Activated naive CD4-positive, alpha-beta T cell treated with anti-CD3 and anti-CD28 coated beads, Interleukin-2, amount 50 U/mL, for 72 hours (primary cell): ENCODE results near the gene PLXNA4. TPM values are rescaled to one million over a fixed set of nuclear protein-coding genes. Genes with fewer than 3 reads are reported as not detected.

Experiments used
- ATAC-seq, 2 donors: fragments of 150-1000 bp; cut with Tn5 transposase; 2 replicates each; pipeline ENCODE4 v1.10.0; 2021; ENCODE audit warnings: mild to moderate bottlenecking in 2 of 2, moderate library complexity in 2 of 2
- DNase-seq, 2 donors: peaks; one replicate each; pipeline ENCODE4 v3.0.0; 2021 to 2022; ENCODE audit warnings: low spot score in 2 of 2
- H3K27ac Mint-ChIP-seq, 2 donors: one replicate each; pipeline ENCODE4 v1.8.0; 2022; ENCODE audit warnings: mild to moderate bottlenecking in 2 of 2, mixed read lengths in 2 of 2
- H3K36me3 Mint-ChIP-seq, 2 donors: one replicate each; pipeline ENCODE4 v1.8.0; 2022; ENCODE audit warnings: mixed read lengths in 2 of 2
- H3K9me3 Mint-ChIP-seq, 2 donors: one replicate each; pipeline ENCODE4 v1.8.0; 2022; ENCODE audit warnings: mixed read lengths in 2 of 2
- total RNA-seq, 2 donors: library from RNA; stranded (reverse); gene quantifications; one replicate each; pipeline ENCODE4 v1.2.3, GENCODE V29; 2022

PLXNA4 gene
- total RNA-seq, 2 donors from 2014 or later, result 0.06 to 0.41 TPM

DNA sequence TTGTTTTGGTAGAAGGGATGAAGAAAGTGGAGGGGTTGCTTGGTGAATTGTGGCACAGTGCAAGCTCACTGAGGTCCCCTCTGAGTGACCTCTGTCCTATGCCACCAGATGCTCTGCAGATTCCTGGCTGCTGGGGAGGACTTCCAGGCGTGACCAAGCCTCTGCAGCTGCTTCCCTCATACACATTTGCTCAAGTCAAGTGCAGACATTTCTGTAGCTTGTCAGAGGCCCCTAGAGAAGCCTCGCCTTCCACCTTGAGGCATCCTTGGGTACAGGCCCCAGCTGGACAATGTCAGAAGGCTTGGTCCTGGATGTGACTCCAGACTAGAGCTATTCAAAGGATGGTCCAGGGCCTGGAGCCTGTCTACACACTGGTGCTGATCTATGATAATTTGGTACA is 464.2 kb downstream of the PLXNA4 start:
- ATAC-seq, result no peak
- DNase-seq, result no peak
- Mint-ChIP-seq H3K9me3 (no peaks in the 10 kb centered on the region), H3K27ac (no peak overlapping the region), H3K36me3 (no peaks in the 10 kb centered on the region)

DNA sequence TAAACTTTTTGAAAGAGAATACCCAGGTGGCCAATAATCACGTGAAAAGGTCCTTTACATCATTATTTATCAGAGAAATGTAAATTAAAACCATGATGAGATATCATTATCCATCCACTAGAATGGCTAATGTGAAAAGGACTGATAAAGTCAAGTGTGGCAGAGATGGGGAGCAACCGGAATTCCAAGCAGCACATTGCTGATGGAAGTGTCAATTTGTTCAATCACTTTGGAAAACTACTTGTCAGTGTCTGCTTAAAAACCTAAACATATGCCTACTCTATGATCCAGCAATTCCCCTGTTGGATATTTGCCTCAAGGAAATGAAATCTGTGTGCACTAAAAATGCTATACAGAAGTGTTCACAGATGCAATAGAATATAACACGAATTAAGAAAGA is 465.6 kb downstream of the PLXNA4 start:
- no peaks in the 10 kb centered on the region for H3K9me3 Mint-ChIP-seq

DNA sequence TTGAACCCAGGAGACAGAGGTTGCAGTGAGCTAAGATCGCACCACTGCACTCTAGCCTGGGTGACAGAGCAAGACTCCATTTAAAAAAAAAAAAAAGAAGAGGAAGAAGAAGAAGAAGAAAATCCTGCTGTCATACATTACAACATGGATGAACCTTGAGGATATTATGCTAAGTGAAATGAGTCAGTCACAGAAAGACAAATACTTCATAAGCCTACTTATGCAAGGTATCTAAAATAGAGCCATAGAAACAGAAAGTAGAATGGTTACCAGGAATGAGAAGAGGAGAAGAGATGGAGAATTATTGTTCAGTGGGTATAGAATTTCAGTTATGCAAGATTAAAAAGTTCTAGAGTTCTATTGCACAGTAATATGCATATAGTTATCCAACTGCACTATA is 466.5 kb downstream of the PLXNA4 start:
- ATAC-seq (no peak), DNase-seq (no peak)
- H3K36me3 Mint-ChIP-seq, result no peaks in the 10 kb centered on the region
- H3K27ac Mint-ChIP-seq, result no peak overlapping the region
- no peaks in the 10 kb centered on the region for H3K9me3 Mint-ChIP-seq

More for the DNA sequence above, 465.6 kb downstream of the PLXNA4 start:
- H3K27ac Mint-ChIP-seq, result no peak overlapping the region
- ATAC-seq, result no peak
- no peaks in the 10 kb centered on the region for H3K36me3 Mint-ChIP-seq
- no peak for DNase-seq

DNA sequence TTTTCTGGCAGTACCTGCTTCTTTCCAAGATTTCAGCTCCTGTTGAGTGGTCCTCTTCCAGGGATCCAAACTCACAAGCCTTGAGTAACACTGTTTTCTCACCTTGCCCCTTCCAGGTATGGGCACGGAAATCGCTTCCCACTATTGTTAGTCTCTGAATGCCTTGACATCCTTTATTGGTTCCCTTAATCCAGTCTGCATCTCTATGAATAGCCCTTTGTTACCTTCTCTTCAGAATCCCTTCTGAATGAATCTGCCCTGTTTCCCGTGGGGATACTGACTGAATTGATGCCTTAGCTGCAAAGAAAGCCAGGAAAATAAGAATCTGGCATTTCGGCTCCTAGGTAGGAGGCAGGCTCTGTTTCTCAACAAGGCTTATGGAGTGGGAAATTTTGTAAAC is 467.7 kb downstream of the PLXNA4 start:
- DNase-seq (no peak), ATAC-seq (no peak)
- Mint-ChIP-seq H3K9me3 (no peaks in the 10 kb centered on the region), H3K36me3 (no peaks in the 10 kb centered on the region), H3K27ac (no peak overlapping the region)

DNA sequence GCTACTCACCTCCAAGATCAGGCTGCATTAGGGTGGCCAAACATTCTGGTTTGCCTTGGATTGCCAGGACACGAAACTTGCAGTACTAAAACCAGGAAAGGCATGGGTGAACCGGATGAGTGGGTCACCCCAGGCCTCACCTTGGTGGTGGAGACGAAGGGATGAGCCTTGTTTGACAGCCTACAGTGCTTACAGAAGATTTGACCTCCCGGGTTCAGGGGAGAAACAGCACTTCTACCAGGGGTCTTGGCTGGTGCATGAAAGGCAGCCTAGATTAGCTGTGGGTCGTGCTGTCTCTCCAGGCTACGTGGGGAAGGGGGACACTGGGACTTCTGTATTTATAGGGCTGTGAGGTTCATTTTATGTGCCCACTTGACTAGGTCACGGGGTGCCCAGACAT is 469.8 kb downstream of the PLXNA4 start:
- Mint-ChIP-seq H3K9me3 (no peaks in the 10 kb centered on the region), H3K27ac (no peak overlapping the region), H3K36me3 (no peaks in the 10 kb centered on the region)
- ATAC-seq (no peak), DNase-seq (no peak)

DNA sequence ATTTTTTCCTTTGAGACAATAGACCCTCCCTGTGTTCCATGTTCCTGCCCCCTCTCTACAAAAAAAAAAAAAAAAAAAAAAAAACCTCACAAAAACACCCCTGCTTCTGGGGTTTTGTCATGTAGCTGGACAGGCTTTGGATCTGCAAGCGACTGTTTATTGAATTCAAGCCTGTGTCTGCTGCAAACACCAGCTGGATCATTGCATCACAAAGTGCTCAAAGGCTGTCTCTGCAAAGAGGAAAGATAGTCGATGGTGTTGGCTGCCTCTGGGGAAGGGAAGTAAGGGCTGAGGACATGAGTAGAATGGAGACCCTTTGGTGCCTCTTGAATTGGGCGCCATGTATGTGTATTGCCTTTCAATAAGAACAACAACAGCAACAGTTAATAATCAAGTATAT is 471.2 kb downstream of the PLXNA4 start:
- ATAC-seq (no peak), DNase-seq (no peak)
- Mint-ChIP-seq H3K27ac (no peak overlapping the region), H3K36me3 (no peaks in the 10 kb centered on the region), H3K9me3 (no peaks in the 10 kb centered on the region)

DNA sequence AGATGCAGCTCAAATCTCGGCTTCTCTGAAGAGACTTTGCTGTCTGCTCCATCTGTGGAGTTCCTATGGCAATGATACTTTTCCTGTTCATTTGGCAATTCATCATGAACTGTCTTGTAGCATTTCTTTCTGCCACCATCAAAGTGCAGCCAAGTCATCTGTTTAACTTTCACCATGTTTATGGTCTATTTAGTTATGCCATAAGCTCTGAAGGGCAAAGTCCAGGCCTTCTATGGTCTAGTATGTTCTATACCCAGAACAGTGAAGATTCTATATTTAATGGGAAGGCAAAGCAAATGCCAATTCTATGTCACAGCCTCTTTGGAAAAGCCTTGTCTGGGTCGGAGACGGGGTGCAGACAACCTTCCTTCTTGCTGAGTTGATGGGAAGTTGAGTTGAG is 472.6 kb downstream of the PLXNA4 start:
- no peaks in the 10 kb centered on the region for H3K36me3 Mint-ChIP-seq
- H3K27ac Mint-ChIP-seq, result no peak overlapping the region
- ATAC-seq, result no peak

DNA sequence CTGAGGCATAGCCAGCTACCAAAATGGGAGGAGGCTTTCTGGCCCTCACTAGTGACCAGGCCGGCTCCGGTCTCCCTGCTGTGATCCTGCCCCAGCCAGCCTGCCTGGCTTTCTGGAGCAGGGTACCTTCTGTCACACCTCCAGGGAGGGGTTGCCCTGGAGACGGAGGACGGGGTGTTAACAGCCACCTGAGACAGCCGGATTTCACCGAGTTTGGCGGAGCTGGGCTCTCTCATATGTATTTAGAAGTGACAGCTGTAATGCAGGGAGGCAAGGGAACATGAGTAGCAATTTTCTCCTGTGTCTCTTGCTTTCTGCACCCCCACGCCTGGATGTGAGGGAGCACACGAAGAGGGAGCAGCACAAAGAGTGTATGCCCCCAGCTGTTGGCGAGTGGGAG is 473.3 kb downstream of the PLXNA4 start:
- no peak for ATAC-seq
- no peak for DNase-seq
- Mint-ChIP-seq H3K36me3 (no peaks in the 10 kb centered on the region), H3K27ac (no peak overlapping the region), H3K9me3 (no peaks in the 10 kb centered on the region)

More for the DNA sequence above, 472.6 kb downstream of the PLXNA4 start:
- no peak for DNase-seq
- H3K9me3 Mint-ChIP-seq, result no peaks in the 10 kb centered on the region

DNA sequence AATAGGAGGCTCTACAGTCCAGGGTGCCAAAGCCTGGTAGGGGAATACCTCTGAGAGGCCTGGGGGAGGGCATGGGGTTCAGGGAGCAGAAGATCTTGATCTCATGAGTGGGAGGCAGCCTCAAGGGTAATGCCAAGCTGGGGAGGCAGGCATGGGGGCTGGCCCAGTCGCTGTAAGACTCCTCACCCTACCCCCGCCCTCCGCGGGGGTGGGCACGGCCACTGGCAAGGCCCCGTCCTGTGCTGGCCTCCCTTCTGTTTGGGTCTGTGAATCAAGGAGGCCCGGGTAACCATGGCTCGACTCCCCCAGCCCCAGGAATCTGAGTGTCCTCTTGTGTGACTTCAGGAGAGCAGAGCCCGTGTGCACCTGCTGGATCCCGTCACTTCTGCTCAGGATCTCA is 473.9 kb downstream of the PLXNA4 start:
- no peak for DNase-seq
- H3K9me3 Mint-ChIP-seq, result no peaks in the 10 kb centered on the region
- ATAC-seq, result no peak
- H3K27ac Mint-ChIP-seq, result no peak overlapping the region
- H3K36me3 Mint-ChIP-seq, result no peaks in the 10 kb centered on the region

DNA sequence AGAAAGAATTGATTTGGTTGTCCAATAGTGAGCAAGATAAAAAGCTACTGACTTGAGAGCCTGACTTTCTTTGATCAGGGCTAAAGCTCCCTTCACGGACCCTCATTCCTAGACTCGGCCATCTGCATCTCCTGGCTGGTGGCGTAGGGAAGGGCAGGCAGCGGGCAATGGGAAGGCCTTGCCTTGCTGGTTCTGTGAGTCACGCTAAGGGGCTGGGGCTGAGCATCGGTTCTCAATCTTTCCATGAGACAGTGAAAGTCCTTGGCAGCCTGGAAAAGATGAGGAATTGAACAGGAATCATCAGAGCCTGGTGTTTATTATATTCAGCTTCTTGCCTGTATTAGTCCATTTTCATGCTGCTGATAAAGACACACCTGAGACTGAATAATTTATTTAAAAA is 475.3 kb downstream of the PLXNA4 start:
- ATAC-seq (no peak), DNase-seq (no peak)
- Mint-ChIP-seq H3K27ac (no peak overlapping the region), H3K36me3 (no peaks in the 10 kb centered on the region), H3K9me3 (no peaks in the 10 kb centered on the region)

DNA sequence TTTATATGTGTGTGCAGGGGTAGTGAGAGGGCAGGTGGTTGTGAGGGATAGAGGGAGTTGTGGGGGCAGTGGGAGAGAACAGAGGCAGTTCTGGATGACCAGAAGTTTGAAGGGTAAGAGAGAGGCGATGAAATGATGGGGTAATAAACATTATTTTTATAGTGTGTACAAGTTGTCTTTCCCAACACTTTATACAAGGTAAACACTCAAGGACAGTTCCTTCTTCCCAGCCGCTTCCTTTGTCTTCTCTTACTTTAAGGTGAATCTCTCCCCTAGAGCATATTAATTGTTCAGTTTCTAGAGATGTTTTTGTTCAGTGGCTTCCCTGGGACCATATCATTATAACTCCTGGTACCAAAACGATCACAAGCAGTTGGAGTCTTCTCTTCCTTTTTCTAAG is 475.8 kb downstream of the PLXNA4 start:
- Mint-ChIP-seq H3K27ac (no peak overlapping the region), H3K36me3 (no peaks in the 10 kb centered on the region), H3K9me3 (no peaks in the 10 kb centered on the region)
- DNase-seq (no peak), ATAC-seq (no peak)

DNA sequence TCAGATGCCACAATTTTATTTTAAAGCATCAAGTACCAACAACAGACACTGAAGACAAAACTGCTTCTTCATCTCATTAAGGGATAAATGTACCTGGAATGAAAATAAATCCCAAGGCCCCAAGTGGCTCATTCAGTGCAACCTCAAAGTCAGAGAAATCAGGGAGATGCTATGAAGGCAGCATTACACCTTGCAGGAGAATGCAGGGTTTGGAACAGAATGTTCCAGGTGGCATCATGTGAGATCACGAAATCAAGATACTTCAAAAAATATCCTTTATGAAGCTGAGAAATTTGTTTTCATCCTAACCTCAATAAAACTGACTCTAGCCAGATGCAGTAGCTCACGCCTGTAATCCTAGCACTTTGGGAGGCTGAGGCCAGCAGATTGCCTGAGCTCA is 477.1 kb downstream of the PLXNA4 start:
- no peaks in the 10 kb centered on the region for H3K9me3 Mint-ChIP-seq
- no peak for DNase-seq
- H3K27ac Mint-ChIP-seq, result no peak overlapping the region
- H3K36me3 Mint-ChIP-seq, result no peaks in the 10 kb centered on the region
- ATAC-seq, result no peak

DNA sequence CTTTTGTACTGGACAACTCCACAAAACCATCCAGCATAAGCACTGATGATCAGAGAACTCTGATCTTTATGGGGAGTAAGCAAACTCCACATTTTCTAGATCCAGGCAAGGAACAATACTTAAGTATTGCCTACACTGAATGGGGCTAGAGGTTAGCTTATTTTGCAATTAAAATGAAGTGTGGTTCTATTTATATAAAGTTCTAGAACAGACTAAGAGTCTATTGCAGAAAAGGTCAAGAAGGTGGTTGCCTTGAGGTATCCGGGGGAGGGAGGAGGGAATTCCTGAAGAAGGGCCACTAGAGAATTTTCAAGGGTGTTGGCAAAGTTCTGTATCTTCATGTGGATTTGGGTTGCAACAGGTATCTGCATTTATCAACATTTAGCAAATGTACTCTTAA is 477.9 kb downstream of the PLXNA4 start:
- DNase-seq, result no peak
- no peak for ATAC-seq
- no peaks in the 10 kb centered on the region for H3K9me3 Mint-ChIP-seq
- no peak overlapping the region for H3K27ac Mint-ChIP-seq
- no peaks in the 10 kb centered on the region for H3K36me3 Mint-ChIP-seq

DNA sequence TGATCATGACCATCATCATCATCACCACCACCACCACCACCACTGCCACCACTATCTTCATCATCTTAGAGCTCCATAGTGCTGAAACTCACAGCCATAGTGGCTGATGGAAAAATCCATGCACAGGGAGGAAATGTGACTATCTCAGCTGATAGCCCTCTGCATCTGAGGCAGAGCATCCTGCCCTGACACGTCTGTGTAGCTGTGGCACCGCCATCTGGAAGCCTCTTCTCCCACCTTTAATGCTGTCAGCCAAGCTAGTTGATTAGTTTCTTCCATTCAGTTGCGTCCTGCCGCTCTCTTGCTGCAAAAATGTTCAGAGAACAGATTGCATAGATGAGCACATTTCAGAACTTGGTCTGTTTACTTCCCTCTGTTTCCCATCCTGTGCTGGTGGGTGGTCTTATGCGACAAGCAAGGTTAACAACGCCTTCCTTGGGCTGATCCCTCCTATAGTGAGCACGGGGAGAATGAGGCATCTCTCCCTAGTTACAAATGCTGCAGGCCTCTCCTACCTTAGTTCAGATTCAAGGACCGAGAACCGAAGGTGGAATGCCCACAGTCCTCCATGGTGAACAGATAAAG is 478.6 kb downstream of the PLXNA4 start:
- ATAC-seq, result no peak
- H3K9me3 Mint-ChIP-seq, result no peaks in the 10 kb centered on the region
- no peaks in the 10 kb centered on the region for H3K36me3 Mint-ChIP-seq

DNA sequence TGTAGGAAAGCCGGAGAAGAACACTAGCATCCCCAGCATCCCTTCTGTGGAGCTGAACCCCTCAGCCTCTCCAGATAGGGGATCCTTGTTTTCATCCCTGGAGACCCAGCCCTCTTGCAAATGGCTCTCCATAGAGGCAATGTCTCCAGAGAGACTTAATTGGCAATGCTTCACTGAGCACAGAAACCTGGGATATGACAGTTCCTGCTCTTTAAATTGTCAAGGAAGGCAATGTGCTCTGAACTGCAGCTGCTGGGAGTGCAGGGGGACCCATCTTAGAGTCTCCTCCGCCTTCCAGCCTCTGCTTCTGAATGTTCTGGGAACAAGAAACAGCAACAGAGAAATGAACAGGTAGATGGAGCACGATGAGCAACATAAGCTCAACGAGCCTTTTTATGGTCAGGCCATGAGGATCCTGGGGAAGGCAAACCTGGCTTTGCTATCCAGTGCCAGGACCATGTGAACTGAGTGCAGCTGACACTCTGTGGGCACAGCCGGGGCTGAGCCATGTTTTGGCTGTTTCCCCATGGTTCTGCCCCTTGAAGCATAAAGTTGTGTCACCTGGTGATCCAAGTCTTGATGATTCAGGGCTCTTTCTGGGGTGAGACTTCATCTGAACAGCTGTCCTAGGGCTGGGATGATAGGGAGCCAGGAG is 481.0 kb downstream of the PLXNA4 start:
- H3K9me3 Mint-ChIP-seq, result no peaks in the 10 kb centered on the region
- no peaks in the 10 kb centered on the region for H3K36me3 Mint-ChIP-seq
- no peak overlapping the region for H3K27ac Mint-ChIP-seq
- ATAC-seq (no peak), DNase-seq (no peak)

More for the DNA sequence above, 478.6 kb downstream of the PLXNA4 start:
- no peak for DNase-seq
- no peak overlapping the region for H3K27ac Mint-ChIP-seq

DNA sequence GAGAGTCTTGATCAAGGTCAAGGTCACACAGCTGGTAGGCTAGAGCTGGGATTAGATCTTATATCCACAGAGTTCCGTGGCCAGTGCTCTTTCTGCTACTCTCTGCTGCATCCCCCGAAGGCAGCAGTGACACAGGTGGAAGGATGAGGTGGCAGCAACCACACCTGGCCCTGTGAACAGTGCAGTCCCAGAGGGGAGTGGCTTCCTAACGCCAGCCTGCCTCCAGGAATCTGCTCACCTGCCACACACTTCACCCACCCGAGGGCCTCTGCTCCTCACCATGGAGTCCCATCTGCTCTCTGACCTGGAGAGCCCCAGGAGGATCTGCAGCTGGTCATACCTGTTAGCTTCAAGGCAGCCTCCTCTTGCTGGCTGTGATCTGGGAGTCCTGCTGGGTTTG is 484.2 kb downstream of the PLXNA4 start:
- Mint-ChIP-seq H3K27ac (no peak overlapping the region), H3K9me3 (no peaks in the 10 kb centered on the region), H3K36me3 (no peaks in the 10 kb centered on the region)
- DNase-seq (no peak), ATAC-seq (no peak)

DNA sequence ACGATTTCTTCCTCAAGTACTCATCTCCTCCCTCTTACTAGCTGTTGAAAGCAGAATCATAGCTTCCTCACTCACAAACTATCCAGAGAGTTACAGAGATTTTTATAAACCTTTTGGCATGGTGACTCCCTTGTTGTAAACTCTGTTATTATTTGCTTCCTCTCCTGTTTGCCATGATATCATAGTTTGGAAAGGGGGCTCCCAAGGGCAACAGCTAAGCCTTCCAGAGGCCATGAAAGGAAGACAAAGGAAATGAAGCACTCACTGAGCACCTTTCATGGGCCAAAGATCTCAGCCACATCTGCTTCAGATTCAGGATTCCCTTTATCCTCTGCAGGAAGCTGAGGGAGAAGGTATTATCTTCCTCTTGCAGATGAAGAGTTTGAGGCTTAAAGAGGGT is 484.6 kb downstream of the PLXNA4 start:
- DNase-seq (no peak), ATAC-seq (no peak)
- no peaks in the 10 kb centered on the region for H3K9me3 Mint-ChIP-seq
- no peak overlapping the region for H3K27ac Mint-ChIP-seq
- no peaks in the 10 kb centered on the region for H3K36me3 Mint-ChIP-seq

DNA sequence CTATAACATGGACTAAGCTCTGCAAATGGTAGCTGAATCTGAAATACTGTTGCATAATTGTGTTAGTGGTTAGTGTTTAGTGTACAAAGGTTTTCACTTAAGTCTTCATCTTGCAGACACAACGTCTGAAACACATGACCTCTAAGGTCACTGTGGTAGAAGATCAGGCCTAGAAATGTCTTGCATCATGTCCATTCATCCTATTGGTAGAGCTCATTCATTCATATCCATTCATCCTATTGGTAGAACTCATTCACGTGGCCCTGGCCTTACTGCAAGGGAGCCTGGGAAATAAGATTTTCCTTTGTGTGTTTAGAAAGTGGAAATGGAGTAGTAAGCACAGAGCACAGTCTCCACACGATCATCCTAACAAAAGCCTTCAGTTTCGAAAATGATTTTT is 485.8 kb downstream of the PLXNA4 start:
- Mint-ChIP-seq H3K27ac (no peak overlapping the region), H3K36me3 (no peaks in the 10 kb centered on the region), H3K9me3 (no peaks in the 10 kb centered on the region)
- ATAC-seq (no peak), DNase-seq (no peak)
